Measurements from ENCODE around the gene WDR7. TPM values are rescaled to one million over a fixed set of nuclear protein-coding genes. Genes with fewer than 3 reads are reported as not detected.
"Not testable (repeated sequence)": the region's sequence is repeated elsewhere in the genome, so short reads cannot be mapped to it uniquely, and the experiment has no call there.

WDR7 gene
- total and polyA plus RNA-seq, 4 donors, result 27.9 to 126 (median 33.8) TPM

DNA sequence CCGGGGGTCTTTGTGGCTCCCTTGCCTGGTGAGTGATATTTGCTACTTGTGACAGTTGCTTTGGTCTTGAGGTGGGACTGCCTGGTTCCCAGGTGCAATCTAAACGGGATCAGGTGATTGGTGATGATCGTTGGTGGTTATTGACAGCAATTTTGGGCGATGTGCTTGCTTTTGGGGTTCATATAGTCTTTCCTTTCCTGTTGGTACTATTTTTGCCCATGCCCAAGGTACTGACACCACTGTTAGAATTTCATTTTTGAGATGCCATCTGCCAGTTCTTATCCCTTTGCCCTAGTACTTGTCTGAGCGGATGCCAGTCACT, 573 bp downstream of the WDR7 start:
- no peaks in the 10 kb centered on the region for H3K27me3 ChIP-seq (ENCODE audit: control insufficient read depth, insufficient read depth, low read length)
- H3K27ac ChIP-seq (ENCODE audit: low read depth, low read length), result peak overlapping the region; percentile 78
- H3K4me3 ChIP-seq (ENCODE audit: low read depth, low read length), result peak overlapping the region; percentile 89
- H3K4me1 ChIP-seq (ENCODE audit: control insufficient read depth, insufficient read depth, low read length), result no peaks in the 10 kb centered on the region
- no peak for DNase-seq (ENCODE audit: low read depth in 4 of 6, low spot score in 6 of 6)
- no peaks in the 10 kb centered on the region for H3K36me3 ChIP-seq (ENCODE audit: control insufficient read depth, insufficient read depth, low read length)
- no peaks in the 10 kb centered on the region for H3K9me3 ChIP-seq (ENCODE audit: control insufficient read depth, insufficient read depth, low read length)
- 6% methylated on average over 4 of the region's 5 CpGs for WGBS (ENCODE audit: insufficient coverage)

DNA sequence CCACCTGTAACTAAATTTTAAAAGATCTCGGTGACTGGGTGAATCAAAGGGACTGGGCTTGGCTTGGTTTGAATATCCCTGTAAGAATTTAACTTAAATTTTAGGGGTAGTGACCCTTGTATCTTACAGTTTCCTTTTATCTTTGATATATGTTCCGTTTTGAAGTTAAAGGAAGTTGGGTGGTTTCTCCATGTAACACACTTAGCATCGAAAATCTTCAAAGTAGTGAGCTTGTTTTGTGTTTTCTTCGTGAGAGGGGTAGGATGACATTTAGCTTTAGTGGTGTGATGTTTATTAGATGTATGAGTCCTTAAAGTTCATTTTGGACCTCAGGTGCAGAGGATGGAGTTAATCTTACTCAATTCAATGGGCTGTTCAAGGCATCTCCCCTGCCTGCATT, 1.6 kb downstream of the WDR7 start:
- Histone ChIP-seq H3K27ac (ENCODE audit: low read depth, low read length) (no peak overlapping the region), H3K27me3 (ENCODE audit: control insufficient read depth, insufficient read depth, low read length) (no peaks in the 10 kb centered on the region), H3K4me1 (ENCODE audit: control insufficient read depth, insufficient read depth, low read length) (no peaks in the 10 kb centered on the region), H3K9me3 (ENCODE audit: control insufficient read depth, insufficient read depth, low read length) (no peaks in the 10 kb centered on the region), H3K36me3 (ENCODE audit: control insufficient read depth, insufficient read depth, low read length) (no peaks in the 10 kb centered on the region), H3K4me3 (ENCODE audit: low read depth, low read length) (no peak overlapping the region)
- DNase-seq (ENCODE audit: low read depth in 4 of 6, low spot score in 6 of 6), result no peak
- 80% methylated on average over 1 of the region's 4 CpGs for WGBS (ENCODE audit: insufficient coverage)

- H3K4me3 ChIP-seq (ENCODE audit: low read depth, low read length); H3K36me3 ChIP-seq (ENCODE audit: control insufficient read depth, insufficient read depth, low read length); H3K27ac ChIP-seq (ENCODE audit: low read depth, low read length); H3K27me3 ChIP-seq (ENCODE audit: control insufficient read depth, insufficient read depth, low read length); DNase-seq (ENCODE audit: low read depth in 4 of 6, low spot score in 6 of 6); H3K4me1 ChIP-seq (ENCODE audit: control insufficient read depth, insufficient read depth, low read length); H3K9me3 ChIP-seq (ENCODE audit: control insufficient read depth, insufficient read depth, low read length): not testable (repeated sequence)
- WGBS (ENCODE audit: insufficient coverage), result 80% methylated on average over 1 of the region's 7 CpGs
Observed at GRCh38 chr18:56654280-56654679, 3.1 kb downstream of the WDR7 start.

- Histone ChIP-seq H3K27ac (ENCODE audit: low read depth, low read length) (no peak overlapping the region), H3K36me3 (ENCODE audit: control insufficient read depth, insufficient read depth, low read length) (no peaks in the 10 kb centered on the region), H3K4me1 (ENCODE audit: control insufficient read depth, insufficient read depth, low read length) (no peaks in the 10 kb centered on the region), H3K9me3 (ENCODE audit: control insufficient read depth, insufficient read depth, low read length) (no peaks in the 10 kb centered on the region), H3K4me3 (ENCODE audit: low read depth, low read length) (no peak overlapping the region), H3K27me3 (ENCODE audit: control insufficient read depth, insufficient read depth, low read length) (no peaks in the 10 kb centered on the region)
- no peak for DNase-seq (ENCODE audit: low read depth in 4 of 6, low spot score in 6 of 6)
- 96% methylated on average over 2 of the region's 2 CpGs for WGBS (ENCODE audit: insufficient coverage)
Observed at GRCh38 chr18:56658261-56658660, 7.1 kb downstream of the WDR7 start.

DNA sequence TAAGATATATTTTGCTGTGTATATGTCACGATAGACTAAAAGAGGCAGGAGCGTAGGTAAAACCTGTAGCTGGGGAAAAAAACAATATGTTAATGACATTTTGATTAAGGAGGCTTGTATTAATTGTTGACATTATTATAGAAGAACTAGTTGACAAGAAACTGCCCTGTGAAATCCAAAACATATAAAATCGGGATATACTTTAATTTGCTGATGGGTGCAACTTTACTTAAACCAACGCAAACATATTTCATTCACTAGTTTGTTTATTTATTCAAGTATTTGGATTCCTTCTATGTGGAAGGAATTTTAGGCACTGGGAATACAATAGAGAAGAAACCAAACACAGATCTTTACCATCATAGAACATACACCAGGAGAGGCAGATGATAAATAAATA, 8.0 kb downstream of the WDR7 start:
- Histone ChIP-seq H3K27ac (ENCODE audit: low read depth, low read length) (no peak overlapping the region), H3K27me3 (ENCODE audit: control insufficient read depth, insufficient read depth, low read length) (no peaks in the 10 kb centered on the region), H3K36me3 (ENCODE audit: control insufficient read depth, insufficient read depth, low read length) (no peaks in the 10 kb centered on the region), H3K4me3 (ENCODE audit: low read depth, low read length) (no peak overlapping the region), H3K4me1 (ENCODE audit: control insufficient read depth, insufficient read depth, low read length) (no peaks in the 10 kb centered on the region), H3K9me3 (ENCODE audit: control insufficient read depth, insufficient read depth, low read length) (no peaks in the 10 kb centered on the region)
- DNase-seq (ENCODE audit: low read depth in 4 of 6, low spot score in 6 of 6), result no peak
- WGBS (ENCODE audit: insufficient coverage), result no CpG with 5 or more reads among the region's 4 CpGs

DNA sequence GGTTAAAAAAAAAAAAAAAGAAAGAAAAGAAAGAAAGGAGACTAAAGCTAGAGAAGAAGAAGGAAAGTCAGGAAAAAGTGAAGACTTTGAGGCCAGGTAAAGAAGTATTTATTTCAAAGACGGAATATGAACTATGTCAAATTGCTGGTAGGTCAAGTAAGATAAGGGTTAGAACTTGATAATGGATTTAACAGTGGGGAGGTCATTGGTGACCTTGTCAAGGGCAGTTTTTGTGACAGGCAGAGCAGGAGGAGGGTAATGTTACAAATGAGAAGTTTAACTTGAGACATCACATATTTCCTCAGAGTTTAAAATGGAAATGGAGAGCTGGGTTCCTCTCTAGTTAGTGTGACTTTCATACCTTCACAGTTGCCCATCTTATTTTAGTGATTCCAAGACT, 9.5 kb downstream of the WDR7 start:
- DNase-seq (ENCODE audit: low read depth in 4 of 6, low spot score in 6 of 6), result no peak
- H3K36me3 ChIP-seq (ENCODE audit: control insufficient read depth, insufficient read depth, low read length), result no peaks in the 10 kb centered on the region
- no peaks in the 10 kb centered on the region for H3K4me1 ChIP-seq (ENCODE audit: control insufficient read depth, insufficient read depth, low read length)
- no peak overlapping the region for H3K4me3 ChIP-seq (ENCODE audit: low read depth, low read length)
- H3K27ac ChIP-seq (ENCODE audit: low read depth, low read length), result no peak overlapping the region
- no peaks in the 10 kb centered on the region for H3K9me3 ChIP-seq (ENCODE audit: control insufficient read depth, insufficient read depth, low read length)
- WGBS (ENCODE audit: insufficient coverage), result 100% methylated on average over 1 of the region's 1 CpG
- H3K27me3 ChIP-seq (ENCODE audit: control insufficient read depth, insufficient read depth, low read length), result no peaks in the 10 kb centered on the region

- Histone ChIP-seq H3K36me3 (ENCODE audit: control insufficient read depth, insufficient read depth, low read length) (no peaks in the 10 kb centered on the region), H3K4me3 (ENCODE audit: low read depth, low read length) (no peak overlapping the region), H3K4me1 (ENCODE audit: control insufficient read depth, insufficient read depth, low read length) (no peaks in the 10 kb centered on the region), H3K27ac (ENCODE audit: low read depth, low read length) (no peak overlapping the region), H3K9me3 (ENCODE audit: control insufficient read depth, insufficient read depth, low read length) (no peaks in the 10 kb centered on the region), H3K27me3 (ENCODE audit: control insufficient read depth, insufficient read depth, low read length) (no peaks in the 10 kb centered on the region)
- no CpG with 5 or more reads among the region's 2 CpGs for WGBS (ENCODE audit: insufficient coverage)
- DNase-seq (ENCODE audit: low read depth in 4 of 6, low spot score in 6 of 6), result peak in 2 of 6 donors; percentile 23 to 62
Observed at GRCh38 chr18:56661360-56662062, 10.4 kb downstream of the WDR7 start.

DNA sequence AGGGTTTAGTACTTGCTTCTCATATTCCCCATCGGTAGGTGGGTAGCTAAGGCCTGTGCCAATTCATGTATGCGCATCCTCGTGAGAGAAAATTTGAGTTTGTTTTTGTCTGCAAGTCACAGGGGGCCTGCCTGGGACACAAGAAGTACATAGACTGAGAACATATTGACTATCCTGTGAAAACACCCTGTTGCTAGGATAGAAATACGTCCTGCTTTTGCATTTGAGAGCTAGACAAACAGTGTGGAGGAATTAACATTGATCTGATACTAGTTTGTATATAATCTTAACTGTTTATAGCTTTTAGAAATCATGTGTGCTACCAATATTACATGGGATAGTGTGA, 10.9 kb downstream of the WDR7 start:
- no peak for DNase-seq (ENCODE audit: low read depth in 4 of 6, low spot score in 6 of 6)
- H3K4me3 ChIP-seq (ENCODE audit: low read depth, low read length), result no peak overlapping the region
- no peaks in the 10 kb centered on the region for H3K36me3 ChIP-seq (ENCODE audit: control insufficient read depth, insufficient read depth, low read length)
- no peak overlapping the region for H3K27ac ChIP-seq (ENCODE audit: low read depth, low read length)
- no peaks in the 10 kb centered on the region for H3K27me3 ChIP-seq (ENCODE audit: control insufficient read depth, insufficient read depth, low read length)
- H3K9me3 ChIP-seq (ENCODE audit: control insufficient read depth, insufficient read depth, low read length), result no peaks in the 10 kb centered on the region
- no peaks in the 10 kb centered on the region for H3K4me1 ChIP-seq (ENCODE audit: control insufficient read depth, insufficient read depth, low read length)
- 30% methylated on average over 4 of the region's 4 CpGs for WGBS (ENCODE audit: insufficient coverage)

DNA sequence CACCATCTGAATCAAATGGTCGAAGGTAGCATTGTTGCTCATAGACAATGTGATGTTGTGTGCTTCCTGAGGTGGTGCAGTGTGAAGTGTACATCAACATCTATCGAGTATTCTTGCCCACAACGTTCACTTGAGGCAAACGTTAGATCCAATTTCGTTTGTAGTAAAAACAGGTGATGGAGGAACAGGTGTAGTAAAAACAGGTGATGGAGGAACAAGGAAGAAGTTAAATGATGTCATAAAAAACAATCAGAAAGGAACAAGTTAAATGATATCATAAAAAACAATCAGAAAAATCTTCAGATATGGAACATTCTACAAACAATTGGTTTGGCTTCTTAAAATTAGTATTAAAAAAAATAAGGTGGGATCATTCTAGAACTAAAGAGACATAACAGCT, 11.3 kb downstream of the WDR7 start:
- Histone ChIP-seq H3K4me3 (ENCODE audit: low read depth, low read length) (no peak overlapping the region), H3K27ac (ENCODE audit: low read depth, low read length) (no peak overlapping the region), H3K36me3 (ENCODE audit: control insufficient read depth, insufficient read depth, low read length) (no peaks in the 10 kb centered on the region), H3K4me1 (ENCODE audit: control insufficient read depth, insufficient read depth, low read length) (no peaks in the 10 kb centered on the region), H3K27me3 (ENCODE audit: control insufficient read depth, insufficient read depth, low read length) (no peaks in the 10 kb centered on the region), H3K9me3 (ENCODE audit: control insufficient read depth, insufficient read depth, low read length) (no peaks in the 10 kb centered on the region)
- DNase-seq (ENCODE audit: low read depth in 4 of 6, low spot score in 6 of 6), result no peak
- WGBS (ENCODE audit: insufficient coverage), result 73% methylated on average over 1 of the region's 5 CpGs

- Histone ChIP-seq H3K4me1 (ENCODE audit: control insufficient read depth, insufficient read depth, low read length) (no peaks in the 10 kb centered on the region), H3K4me3 (ENCODE audit: low read depth, low read length) (no peak overlapping the region), H3K9me3 (ENCODE audit: control insufficient read depth, insufficient read depth, low read length) (no peaks in the 10 kb centered on the region), H3K27ac (ENCODE audit: low read depth, low read length) (no peak overlapping the region), H3K27me3 (ENCODE audit: control insufficient read depth, insufficient read depth, low read length) (no peaks in the 10 kb centered on the region), H3K36me3 (ENCODE audit: control insufficient read depth, insufficient read depth, low read length) (no peaks in the 10 kb centered on the region)
- DNase-seq (ENCODE audit: low read depth in 4 of 6, low spot score in 6 of 6), result no peak
- no CpG with 5 or more reads among the region's 2 CpGs for WGBS (ENCODE audit: insufficient coverage)
Observed at GRCh38 chr18:56662902-56663301, 11.7 kb downstream of the WDR7 start.
